Keratinocyte (primary cell): Measurements from ENCODE around the gene PHOX2A. TPM values are rescaled to one million over a fixed set of nuclear protein-coding genes. Genes with fewer than 3 reads are reported as not detected.
"Not testable (repeated sequence)": the region's sequence is repeated elsewhere in the genome, so short reads cannot be mapped to it uniquely, and the experiment has no call there.

Experiments used
- DNase-seq: peaks from one replicate; pipeline ENCODE4 v3.0.0-alpha.2; 2011; ENCODE audit warnings: low read depth, missing footprints, low spot score
- FAIRE-seq: peaks from 2 replicates; lab custom pipeline; 2011; peaks lifted over from hg19 to GRCh38; lab: Jason Lieb, UNC
- H2AFZ ChIP-seq: 2 replicates; pipeline ENCODE4 v1.6.0; 2012; ENCODE audit warnings: low read length, control low read depth, inconsistent platforms; ENCODE audit not compliant: control insufficient read depth
- H3K27ac ChIP-seq: 2 replicates; pipeline ENCODE4 v1.5.1; 2011; ENCODE audit warnings: low read length; ENCODE audit not compliant: control insufficient read depth, insufficient read depth
- H3K27me3 ChIP-seq: 3 replicates; pipeline ENCODE4 v1.6.0; 2011; ENCODE audit warnings: low read length; ENCODE audit not compliant: control insufficient read depth, insufficient read depth; ENCODE audit errors: extremely low read depth
- H3K36me3 ChIP-seq, 2 experiments: 2 replicates in 1 of 2; 3 replicates in 1 of 2; pipeline ENCODE4 v1.5.1; 2011; ENCODE audit warnings: low read length in 2 of 2, mild to moderate bottlenecking in 1 of 2; ENCODE audit not compliant: control insufficient read depth in 2 of 2, insufficient read depth in 2 of 2; ENCODE audit errors: extremely low read depth in 1 of 2
- H3K4me1 ChIP-seq: 3 replicates; pipeline ENCODE4 v1.5.1; 2011; ENCODE audit warnings: low read length; ENCODE audit not compliant: control insufficient read depth, insufficient read depth; ENCODE audit errors: extremely low read depth
- H3K4me2 ChIP-seq: 3 replicates; pipeline ENCODE4 v1.6.0; 2011; ENCODE audit warnings: low read depth, low read length; ENCODE audit not compliant: control insufficient read depth, insufficient read depth; ENCODE audit errors: extremely low read depth
- H3K4me3 ChIP-seq, 3 experiments: fragments of 200-600 bp in 1 of 3; sonication (generic) in 1 of 3; 2 replicates in 2 of 3; 3 replicates in 1 of 3; pipeline ENCODE4 v1.5.1; 2011 to 2016; ENCODE audit warnings: low read length in 3 of 3, mild to moderate bottlenecking in 3 of 3, control low read depth in 2 of 3, inconsistent platforms in 1 of 3, low read depth in 1 of 3, mixed read lengths in 1 of 3, mixed run types in 1 of 3, moderate library complexity in 1 of 3; ENCODE audit not compliant: control insufficient read depth in 2 of 3, insufficient read depth in 2 of 3; ENCODE audit errors: extremely low read depth in 1 of 3
- H3K79me2 ChIP-seq: 2 replicates; pipeline ENCODE4 v1.6.0; 2012; ENCODE audit warnings: low read length; ENCODE audit not compliant: control insufficient read depth, insufficient read depth
- H3K9ac ChIP-seq: 3 replicates; pipeline ENCODE4 v1.6.0; 2011; ENCODE audit warnings: low read length; ENCODE audit not compliant: control insufficient read depth, insufficient read depth; ENCODE audit errors: extremely low read depth
- H3K9me1 ChIP-seq: 3 replicates; pipeline ENCODE4 v1.6.0; 2011; ENCODE audit warnings: low read length; ENCODE audit not compliant: control insufficient read depth, insufficient read depth; ENCODE audit errors: extremely low read depth
- H3K9me3 ChIP-seq: 2 replicates; pipeline ENCODE4 v1.5.1; 2012; ENCODE audit warnings: low read depth, low read length; ENCODE audit not compliant: control insufficient read depth
- H4K20me1 ChIP-seq: 3 replicates; pipeline ENCODE4 v1.6.0; 2011; ENCODE audit warnings: low read length; ENCODE audit not compliant: control insufficient read depth, insufficient read depth; ENCODE audit errors: extremely low read depth
- EZH2 ChIP-seq: IDR thresholded peaks from one replicate; pipeline ENCODE4 v1.6.1; 2012; ENCODE audit warnings: inconsistent platforms, mild to moderate bottlenecking, low read length, moderate library complexity
- dilution Hi-C: fragments of 300-500 bp; cut with MboI; formaldehyde crosslinking; loops from one replicate; pipeline ENCODE4 v1.7.0; 2020; ENCODE audit warnings: low sequenced_read_pairs; ENCODE audit not compliant: extremely low pct_ligation_motif_present
- polyA plus RNA-seq, 5 experiments: library from polyadenylated mRNA; depleted of rRNA in 3 of 5; stranded (reverse) in 3 of 5; stranded (forward) in 1 of 5; unstranded in 1 of 5; fragments of >200 nt; gene quantifications; 1 replicate in 1 of 5; 2 replicates in 3 of 5; 3 replicates in 1 of 5; pipeline versions ENCODE4 v1.2.1 to v1.2.3, GENCODE V29; 2011 to 2012; ENCODE audit warnings: missing spikeins in 2 of 5, low read depth in 1 of 5, low replicate concordance in 1 of 5
- TF ChIP-seq, protein P1 (sequence below), 3 experiments: IDR thresholded peaks in 1 of 3; conservative IDR thresholded peaks in 1 of 3; optimal IDR thresholded peaks in 1 of 3; 2 replicates in 2 of 3; 3 replicates in 1 of 3; pipeline versions ENCODE3 to v1.5.1; 2011; ENCODE audit warnings: low read length in 3 of 3, mild to moderate bottlenecking in 3 of 3, moderate library complexity in 2 of 3, control low read depth in 1 of 3, inconsistent platforms in 1 of 3; ENCODE audit not compliant: insufficient read depth in 2 of 3; ENCODE audit errors: extremely low read depth in 1 of 3

The PHOX2A gene
- polyA plus RNA-seq, 1 donor (not counting 4 experiments of a cell fraction or from before 2014, with no cell fraction given), result not detected

DNA sequence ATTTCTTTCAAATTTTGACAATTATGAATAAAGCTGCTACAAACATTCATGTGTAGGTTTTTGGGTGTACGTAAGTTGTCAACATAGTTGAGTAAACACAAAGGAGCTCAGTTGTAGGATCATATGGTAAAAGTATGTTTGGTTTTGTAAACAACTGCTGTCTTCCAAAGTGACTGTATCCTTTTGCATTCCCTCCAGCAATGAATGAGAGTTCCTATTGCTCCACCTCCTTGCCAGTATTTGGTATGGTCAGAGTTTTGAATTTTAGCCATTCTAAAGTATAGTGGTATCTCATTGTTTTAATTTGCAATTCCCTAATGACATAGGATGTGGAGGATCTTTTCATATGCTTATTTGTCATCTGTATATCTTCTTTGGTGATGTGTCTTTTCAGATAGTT is 28.0 kb upstream of the PHOX2A start:
- dilution Hi-C loops, result no loop called here
- no peaks in the 10 kb centered on the region for H3K36me3 ChIP-seq
- FAIRE-seq, result no peak

DNA sequence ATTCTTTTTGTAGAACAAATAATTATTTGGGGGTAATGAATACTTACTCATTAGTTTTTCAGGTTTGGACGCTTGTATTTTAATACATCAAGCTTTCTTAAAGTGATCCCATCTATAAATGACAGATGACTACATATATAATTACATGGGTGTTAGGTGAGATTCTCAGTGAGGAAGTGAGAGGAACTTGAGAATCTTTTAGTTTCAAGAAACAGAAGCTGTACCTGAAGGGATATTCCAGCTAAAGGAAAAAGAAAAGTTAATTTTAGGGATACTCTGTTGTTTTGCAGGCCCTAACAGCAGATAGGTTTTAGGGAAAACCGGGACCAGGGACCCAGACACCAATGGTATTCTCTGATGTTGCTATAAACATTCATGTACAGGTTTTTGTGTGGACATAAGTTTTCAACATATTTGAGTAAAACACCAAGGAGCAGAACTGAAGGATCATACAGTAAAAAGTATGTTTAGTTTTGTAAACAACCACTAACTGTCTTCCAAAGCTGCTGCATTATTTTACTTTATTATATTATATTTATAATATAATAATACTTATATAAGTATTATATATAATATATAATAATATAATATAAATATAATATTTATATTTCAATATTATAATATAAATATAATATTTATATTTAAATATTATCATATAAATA is 24.1 kb upstream of the PHOX2A start:
- Histone ChIP-seq H3K4me1 (no peaks in the 10 kb centered on the region), H3K4me2 (no peak overlapping the region), H3K79me2 (no peaks in the 10 kb centered on the region), H4K20me1 (no peaks in the 10 kb centered on the region), H3K27ac (no peak overlapping the region), H3K9me1 (no peaks in the 10 kb centered on the region), H3K36me3 (no peaks in the 10 kb centered on the region), H3K4me3 (no peak overlapping the region), H3K9ac (no peak overlapping the region), H3K27me3 (no peaks in the 10 kb centered on the region), H3K9me3 (no peaks in the 10 kb centered on the region), H2AFZ (no peak overlapping the region)
- dilution Hi-C loops, result no loop called here
- TF ChIP-seq, protein P1, sequence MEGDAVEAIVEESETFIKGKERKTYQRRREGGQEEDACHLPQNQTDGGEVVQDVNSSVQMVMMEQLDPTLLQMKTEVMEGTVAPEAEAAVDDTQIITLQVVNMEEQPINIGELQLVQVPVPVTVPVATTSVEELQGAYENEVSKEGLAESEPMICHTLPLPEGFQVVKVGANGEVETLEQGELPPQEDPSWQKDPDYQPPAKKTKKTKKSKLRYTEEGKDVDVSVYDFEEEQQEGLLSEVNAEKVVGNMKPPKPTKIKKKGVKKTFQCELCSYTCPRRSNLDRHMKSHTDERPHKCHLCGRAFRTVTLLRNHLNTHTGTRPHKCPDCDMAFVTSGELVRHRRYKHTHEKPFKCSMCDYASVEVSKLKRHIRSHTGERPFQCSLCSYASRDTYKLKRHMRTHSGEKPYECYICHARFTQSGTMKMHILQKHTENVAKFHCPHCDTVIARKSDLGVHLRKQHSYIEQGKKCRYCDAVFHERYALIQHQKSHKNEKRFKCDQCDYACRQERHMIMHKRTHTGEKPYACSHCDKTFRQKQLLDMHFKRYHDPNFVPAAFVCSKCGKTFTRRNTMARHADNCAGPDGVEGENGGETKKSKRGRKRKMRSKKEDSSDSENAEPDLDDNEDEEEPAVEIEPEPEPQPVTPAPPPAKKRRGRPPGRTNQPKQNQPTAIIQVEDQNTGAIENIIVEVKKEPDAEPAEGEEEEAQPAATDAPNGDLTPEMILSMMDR (optimal IDR thresholded peaks at IDR 0.05 in 1 of 3, IDR thresholded peaks at IDR 0.05 in 1 of 3, conservative IDR thresholded peaks at IDR 0.05 in 1 of 3; ENCODE audit: extremely low read depth in 1 of 3, insufficient read depth in 2 of 3, low read length in 3 of 3), result no peak
- no peak for TF ChIP-seq EZH2
- no peak for FAIRE-seq
- no peak for DNase-seq

More for the DNA sequence above, 28.0 kb upstream of the PHOX2A start:
- Histone ChIP-seq H3K79me2 (no peaks in the 10 kb centered on the region), H2AFZ (no peak overlapping the region), H3K4me3 (no peak overlapping the region), H3K9ac (no peak overlapping the region), H3K27me3 (no peaks in the 10 kb centered on the region), H4K20me1 (no peaks in the 10 kb centered on the region), H3K4me1 (no peaks in the 10 kb centered on the region), H3K4me2 (no peak overlapping the region), H3K9me1 (no peaks in the 10 kb centered on the region), H3K9me3 (no peaks in the 10 kb centered on the region), H3K27ac (no peak overlapping the region)
- no peak for DNase-seq
- no peak for TF ChIP-seq EZH2
- TF ChIP-seq, protein P1 (optimal IDR thresholded peaks at IDR 0.05 in 1 of 3, IDR thresholded peaks at IDR 0.05 in 1 of 3, conservative IDR thresholded peaks at IDR 0.05 in 1 of 3; ENCODE audit: extremely low read depth in 1 of 3, insufficient read depth in 2 of 3, low read length in 3 of 3), result no peak

DNA sequence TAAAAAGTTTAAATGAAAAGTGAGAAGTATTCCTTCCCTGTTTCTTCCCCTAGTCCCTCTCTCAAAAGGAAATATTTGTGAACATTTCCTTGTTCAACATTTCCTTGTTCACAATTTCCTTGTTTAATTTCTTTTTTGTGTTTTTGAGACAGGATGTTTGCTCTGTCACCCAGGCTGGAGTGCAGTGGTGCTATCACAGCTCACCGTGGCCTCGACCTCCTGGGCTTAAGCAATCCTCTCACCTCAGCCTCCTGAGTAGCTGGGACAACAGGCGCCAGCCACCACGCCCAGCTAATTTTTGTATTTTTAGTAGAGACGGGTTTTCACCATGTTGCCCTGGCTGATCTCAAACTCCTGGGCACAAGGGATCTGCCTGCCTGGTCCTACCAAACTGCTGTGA is 23.0 kb upstream of the PHOX2A start:
- H3K79me2 ChIP-seq, FAIRE-seq, H3K9me1 ChIP-seq, H3K36me3 ChIP-seq, H4K20me1 ChIP-seq, H3K9me3 ChIP-seq, H3K27me3 ChIP-seq, dilution Hi-C loops, H3K27ac ChIP-seq, H2AFZ ChIP-seq, H3K4me2 ChIP-seq, H3K4me1 ChIP-seq, DNase-seq, H3K9ac ChIP-seq, H3K4me3 ChIP-seq: not testable (repeated sequence)
